ENCODE results near the gene FKBP4.

DNA sequence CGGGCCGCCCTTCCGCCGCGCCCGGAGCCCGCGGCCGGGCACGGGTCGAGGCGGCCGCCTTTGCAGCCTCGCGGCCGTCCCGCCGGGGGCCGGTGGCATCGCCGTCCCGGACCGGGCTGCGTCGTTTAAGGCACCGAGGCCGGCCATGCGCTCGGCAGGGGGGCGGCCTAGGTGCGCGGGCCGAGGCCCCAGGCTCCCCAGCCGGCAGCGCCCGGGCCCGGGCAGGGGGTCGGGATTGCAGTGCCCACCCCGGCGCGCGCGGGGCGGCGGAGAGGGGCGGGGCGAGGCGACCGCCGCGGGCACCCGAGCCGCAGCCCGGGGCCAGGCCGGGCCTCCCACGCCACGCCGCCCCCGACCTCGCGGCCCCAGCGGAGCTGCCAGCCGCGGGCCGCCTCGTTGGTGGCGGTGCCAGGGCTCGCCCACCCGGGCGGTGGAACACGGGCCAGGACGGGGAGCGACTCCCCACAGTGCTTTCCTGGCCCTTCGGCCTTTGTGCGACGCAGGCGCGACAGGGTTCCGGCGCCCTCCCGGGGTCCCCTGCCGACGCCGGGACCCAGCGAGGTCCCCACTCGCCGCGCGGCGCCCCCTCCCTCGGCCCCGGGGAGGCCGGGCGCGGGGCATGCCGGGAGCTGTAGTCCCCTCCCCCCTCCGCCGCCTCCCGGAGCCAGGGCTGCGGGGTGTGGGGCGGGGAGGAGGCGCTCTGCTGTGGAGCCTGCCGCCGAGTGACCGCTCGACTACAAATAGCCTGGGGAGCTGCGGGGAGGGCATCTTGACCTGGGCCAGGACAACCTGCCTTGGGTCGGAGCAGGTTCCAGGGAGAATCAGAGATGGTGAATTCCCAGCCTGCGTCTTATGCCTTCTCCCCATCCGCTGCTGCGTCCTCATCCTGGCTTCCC is 769 bp downstream of the FKBP4 start:
- TF ChIP-seq, protein P1, sequence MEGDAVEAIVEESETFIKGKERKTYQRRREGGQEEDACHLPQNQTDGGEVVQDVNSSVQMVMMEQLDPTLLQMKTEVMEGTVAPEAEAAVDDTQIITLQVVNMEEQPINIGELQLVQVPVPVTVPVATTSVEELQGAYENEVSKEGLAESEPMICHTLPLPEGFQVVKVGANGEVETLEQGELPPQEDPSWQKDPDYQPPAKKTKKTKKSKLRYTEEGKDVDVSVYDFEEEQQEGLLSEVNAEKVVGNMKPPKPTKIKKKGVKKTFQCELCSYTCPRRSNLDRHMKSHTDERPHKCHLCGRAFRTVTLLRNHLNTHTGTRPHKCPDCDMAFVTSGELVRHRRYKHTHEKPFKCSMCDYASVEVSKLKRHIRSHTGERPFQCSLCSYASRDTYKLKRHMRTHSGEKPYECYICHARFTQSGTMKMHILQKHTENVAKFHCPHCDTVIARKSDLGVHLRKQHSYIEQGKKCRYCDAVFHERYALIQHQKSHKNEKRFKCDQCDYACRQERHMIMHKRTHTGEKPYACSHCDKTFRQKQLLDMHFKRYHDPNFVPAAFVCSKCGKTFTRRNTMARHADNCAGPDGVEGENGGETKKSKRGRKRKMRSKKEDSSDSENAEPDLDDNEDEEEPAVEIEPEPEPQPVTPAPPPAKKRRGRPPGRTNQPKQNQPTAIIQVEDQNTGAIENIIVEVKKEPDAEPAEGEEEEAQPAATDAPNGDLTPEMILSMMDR (IDR thresholded peaks at IDR 0.05; ENCODE audit: insufficient read depth, low read depth, low read length) = no peak
- TF ChIP-seq EZH2 (IDR thresholded peaks at IDR 0.05; ENCODE audit: insufficient read depth, low read length) = no peak

Data from astrocyte (in vitro differentiated cells and primary cell).